Articular chondrocyte of knee joint (primary cell): ENCODE data around the gene DUOXA1. TPM values are rescaled to one million over a fixed set of nuclear protein-coding genes. Genes with fewer than 3 reads are reported as not detected.

Experiments
- total RNA-seq: library from RNA; depleted of rRNA; stranded (reverse); fragments of >200 nt; gene quantifications from 2 replicates; pipeline ENCODE4 v1.2.3, GENCODE V29; 2012

DUOXA1 gene
- total RNA-seq = under 0.01 TPM in 2 replicates

DNA sequence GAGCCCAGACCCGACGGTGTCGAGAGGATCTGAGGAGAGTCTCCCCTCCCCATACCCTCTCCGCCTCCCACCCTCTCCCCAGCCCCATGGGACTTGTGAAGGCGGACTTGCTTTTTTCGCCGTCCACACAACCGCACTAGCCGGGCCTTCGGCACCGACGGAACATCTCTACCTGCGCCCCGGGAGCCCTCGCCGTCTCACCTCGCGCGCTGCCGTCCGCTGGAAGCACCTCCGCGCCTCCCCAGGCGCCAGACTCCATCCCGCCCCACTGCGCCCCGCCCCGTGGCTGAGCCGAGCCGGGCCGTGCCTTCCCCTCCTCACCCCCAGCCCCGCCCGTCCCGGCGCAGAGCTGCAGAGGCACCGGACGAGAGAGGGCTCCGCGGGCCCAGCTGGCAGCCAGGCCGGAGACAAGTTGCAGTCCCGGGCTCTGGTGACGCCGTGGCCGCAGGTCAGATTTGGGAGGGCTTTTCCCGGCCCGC is at the start of gene DUOXA1, which contains the start of gene DUOX1:
TSS of gene DUOXA1 (minus strand) at position 229 of the 479 bp plus-strand sequence. CDS start 6,865 bp downstream, outside the sequence.
TSS of gene DUOX1 (plus strand) at position 344 of the 479 bp plus-strand sequence. CDS start 1,973 bp downstream, outside the sequence.

DNA sequence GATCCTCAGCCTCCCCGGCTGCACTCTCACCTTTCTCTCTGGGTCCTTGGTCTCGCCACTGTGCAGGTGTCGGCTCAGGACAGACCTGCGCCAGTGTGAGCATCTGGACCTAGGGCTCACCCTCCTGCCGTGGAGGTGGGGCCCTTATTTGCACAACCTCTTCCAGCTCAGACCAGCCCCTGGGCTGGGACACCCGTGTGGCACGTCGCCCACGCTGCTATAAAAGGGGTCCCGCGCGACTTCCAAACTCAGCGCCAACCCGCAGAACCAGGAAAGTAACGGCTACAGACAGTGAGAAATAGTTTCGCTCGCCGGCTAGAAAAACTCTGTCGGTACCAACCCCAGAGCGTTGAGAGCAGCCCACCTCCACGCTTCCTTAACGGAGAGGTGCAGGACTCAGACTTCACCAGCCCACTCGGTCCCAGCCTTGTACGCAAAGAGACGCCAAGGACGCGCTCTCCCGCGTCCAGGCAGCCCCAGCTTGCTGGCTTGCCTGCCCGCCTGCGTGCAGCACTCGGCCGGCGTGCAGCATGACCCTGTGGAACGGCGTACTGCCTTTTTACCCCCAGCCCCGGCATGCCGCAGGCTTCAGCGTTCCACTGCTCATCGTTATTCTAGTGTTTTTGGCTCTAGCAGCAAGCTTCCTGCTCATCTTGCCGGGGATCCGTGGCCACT is 15.5 kb downstream of the DUOXA1 start, which contains the start of the genes DUOX2 and DUOXA2:
TSS of gene DUOX2 (minus strand) at position 97 of the 675 bp plus-strand sequence. CDS start 761 bp downstream, outside the sequence.
TSS of gene DUOXA2 (plus strand) at position 251 of the 675 bp plus-strand sequence. CDS start at position 531, 280 bp downstream.

Other genes starting within 250 kb of the DUOXA1 start
- not detected in 2 replicates for gene TERB2, start 173.2 kb downstream of the DUOXA1 start, total RNA-seq
- 14.4 and 17.0 TPM in 2 replicates for gene SORD, start 106.7 kb downstream of the DUOXA1 start, total RNA-seq
- under 0.01 TPM in 1 of 2 replicates, not detected in the other for gene DUOX2, start 15.7 kb downstream of the DUOXA1 start, total RNA-seq
- gene DUOXA2, start 15.6 kb downstream of the DUOXA1 start, total RNA-seq = not detected in 2 replicates
- gene DUOX1, start 115 bp upstream of the DUOXA1 start, total RNA-seq = under 0.01 and 0.13 TPM in 2 replicates
- 4.6 and 5.5 TPM in 2 replicates for gene SHF, start 58.1 kb upstream of the DUOXA1 start, total RNA-seq
- not detected in 2 replicates for gene SLC28A2, start 122.4 kb upstream of the DUOXA1 start, total RNA-seq
- gene GATM, start 248.7 kb upstream of the DUOXA1 start, total RNA-seq = 0.39 and 0.76 TPM in 2 replicates